ENCODE measurements around the gene KLHL20. TPM values are rescaled to one million over a fixed set of nuclear protein-coding genes. Genes with fewer than 3 reads are reported as not detected.
"Not testable (repeated sequence)": the region's sequence is repeated elsewhere in the genome, so short reads cannot be mapped to it uniquely, and the experiment has no call there.

Gene KLHL20
- total and polyA plus RNA-seq, 5 donors from 2014 or later = 19.0 to 30.6 (median 24.2) TPM

- Mint-ChIP-seq H3K4me3 (no peak overlapping the region), H3K4me1 (peaks cover 0 to 12% (median 4%) of the 10 kb centered on the region in 4 donors), H3K27me3 (no peaks in the 10 kb centered on the region), H3K9me3 (peaks cover 0 to 2% (median 0%) of the 10 kb centered on the region in 7 donors), H3K36me3 (peaks cover 47% of the 10 kb centered on the region), H3K27ac (no peak overlapping the region)
- H3K9me3 ChIP-seq (ENCODE audit: control insufficient read depth in 2 of 2, low read length in 2 of 2) = no peaks in the 10 kb centered on the region
- H3K27ac ChIP-seq (ENCODE audit: insufficient read depth, low read length, poor library complexity, severe bottlenecking) = no peak overlapping the region
- no peaks in the 10 kb centered on the region for H3K27me3 ChIP-seq (ENCODE audit: control insufficient read depth, insufficient read depth, low read length)
- no peak overlapping the region for H3K4me3 ChIP-seq (ENCODE audit: low read depth, low read length)
- no peak for ATAC-seq (ENCODE audit: low read depth in 2 of 2)
- H3K36me3 ChIP-seq (ENCODE audit: control insufficient read depth, insufficient read depth, low read length) = peaks cover 68% of the 10 kb centered on the region
- no peak for DNase-seq
- H3K4me1 ChIP-seq (ENCODE audit: control insufficient read depth, insufficient read depth, low read length, poor library complexity, severe bottlenecking) = no peaks in the 10 kb centered on the region
These were observed 39.0 kb downstream of the KLHL20 start for GRCh38 chr1:173753830-173754229.

GRCh38 chr1:173757666-173758065 lies 42.9 kb downstream of the KLHL20 start:
- Histone ChIP-seq H3K4me1 (ENCODE audit: control insufficient read depth, insufficient read depth, low read length, poor library complexity, severe bottlenecking) (no peaks in the 10 kb centered on the region), H3K9me3 (ENCODE audit: control insufficient read depth in 2 of 2, low read length in 2 of 2) (no peaks in the 10 kb centered on the region), H3K27ac (ENCODE audit: insufficient read depth, low read length, poor library complexity, severe bottlenecking) (no peak overlapping the region), H3K36me3 (ENCODE audit: control insufficient read depth, insufficient read depth, low read length) (peaks cover 65% of the 10 kb centered on the region), H3K4me3 (ENCODE audit: low read depth, low read length) (no peak overlapping the region), H3K27me3 (ENCODE audit: control insufficient read depth, insufficient read depth, low read length) (no peaks in the 10 kb centered on the region)
- no peak for ATAC-seq (ENCODE audit: low read depth in 2 of 2)
- H3K9me3 Mint-ChIP-seq = peaks cover 0 to 17% (median 5%) of the 10 kb centered on the region in 7 donors
- no peak overlapping the region for H3K4me3 Mint-ChIP-seq
- no peaks in the 10 kb centered on the region for H3K27me3 Mint-ChIP-seq
- peaks cover 63% of the 10 kb centered on the region for H3K36me3 Mint-ChIP-seq
- DNase-seq = no peak
- H3K4me1 Mint-ChIP-seq = peaks cover 0 to 12% (median 8%) of the 10 kb centered on the region in 4 donors
- no peak overlapping the region for H3K27ac Mint-ChIP-seq

DNA sequence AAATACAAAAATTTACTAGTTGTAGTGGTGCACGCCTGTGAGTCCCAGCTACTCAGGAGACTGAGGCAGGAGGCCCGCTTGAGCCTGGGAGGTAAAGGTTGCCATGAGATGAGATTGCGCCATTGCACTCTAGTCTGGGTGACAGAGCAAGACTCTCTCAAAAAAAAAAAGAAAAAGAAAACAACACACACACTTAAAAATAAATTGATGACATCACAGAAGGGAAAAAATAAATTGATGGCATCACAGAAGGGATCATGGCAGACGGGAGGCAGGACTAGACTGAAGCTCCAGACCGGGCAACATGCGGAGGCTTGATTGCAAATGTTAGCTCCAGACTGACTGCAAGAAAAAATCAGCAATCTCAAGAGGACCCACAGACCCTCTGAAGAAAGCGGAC lies 43.3 kb downstream of the KLHL20 start:
- H3K27ac Mint-ChIP-seq = peak overlapping the region in 1 of 3 donors; percentile 20

DNA sequence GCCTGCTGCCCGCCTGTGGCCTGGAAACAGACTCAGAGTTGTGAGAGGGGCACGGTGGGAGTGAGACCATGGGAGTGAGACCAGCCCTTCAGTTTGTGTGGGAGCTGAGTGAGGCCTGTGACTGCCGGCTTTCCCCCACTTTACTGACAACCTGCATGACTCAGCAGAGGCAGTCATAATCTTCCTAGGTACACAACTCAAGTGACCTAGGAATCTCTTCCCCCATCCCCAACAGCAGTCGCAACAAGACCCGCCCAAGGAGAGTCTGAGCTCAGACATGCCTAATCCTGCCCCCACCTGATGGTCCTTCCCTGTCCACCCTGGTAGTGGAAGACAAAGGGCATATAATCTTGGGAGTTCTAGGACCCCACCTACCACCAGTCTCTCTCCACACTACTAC lies 44.2 kb downstream of the KLHL20 start:
- Histone ChIP-seq H3K4me3 (ENCODE audit: low read depth, low read length) (no peak overlapping the region), H3K27me3 (ENCODE audit: control insufficient read depth, insufficient read depth, low read length) (no peaks in the 10 kb centered on the region), H3K9me3 (ENCODE audit: control insufficient read depth in 2 of 2, low read length in 2 of 2) (peaks cover 0 to 6% of the 10 kb centered on the region in 2 experiments), H3K36me3 (ENCODE audit: control insufficient read depth, insufficient read depth, low read length) (peaks cover 52% of the 10 kb centered on the region), H3K4me1 (ENCODE audit: control insufficient read depth, insufficient read depth, low read length, poor library complexity, severe bottlenecking) (no peaks in the 10 kb centered on the region), H3K27ac (ENCODE audit: insufficient read depth, low read length, poor library complexity, severe bottlenecking) (no peak overlapping the region)
- Mint-ChIP-seq H3K4me1 (peaks cover 0 to 10% (median 7%) of the 10 kb centered on the region in 4 donors), H3K9me3 (peaks cover 0 to 29% (median 8%) of the 10 kb centered on the region in 7 donors), H3K36me3 (peaks cover 67% of the 10 kb centered on the region), H3K4me3 (no peak overlapping the region), H3K27me3 (no peaks in the 10 kb centered on the region), H3K27ac (no peak overlapping the region)
- no peak for DNase-seq
- ATAC-seq (ENCODE audit: low read depth in 2 of 2) = no peak

More for the DNA sequence above, 43.3 kb downstream of the KLHL20 start:
- DNase-seq (no peak), ATAC-seq (ENCODE audit: low read depth in 2 of 2) (no peak)
- Mint-ChIP-seq H3K9me3 (peaks cover 0 to 22% (median 5%) of the 10 kb centered on the region in 7 donors), H3K36me3 (peaks cover 66% of the 10 kb centered on the region), H3K27me3 (no peaks in the 10 kb centered on the region), H3K4me3 (no peak overlapping the region), H3K4me1 (peaks cover 0 to 12% (median 8%) of the 10 kb centered on the region in 4 donors)
- Histone ChIP-seq H3K4me3 (ENCODE audit: low read depth, low read length) (no peak overlapping the region), H3K9me3 (ENCODE audit: control insufficient read depth in 2 of 2, low read length in 2 of 2) (no peaks in the 10 kb centered on the region), H3K36me3 (ENCODE audit: control insufficient read depth, insufficient read depth, low read length) (peaks cover 61% of the 10 kb centered on the region), H3K4me1 (ENCODE audit: control insufficient read depth, insufficient read depth, low read length, poor library complexity, severe bottlenecking) (no peaks in the 10 kb centered on the region), H3K27me3 (ENCODE audit: control insufficient read depth, insufficient read depth, low read length) (no peaks in the 10 kb centered on the region), H3K27ac (ENCODE audit: insufficient read depth, low read length, poor library complexity, severe bottlenecking) (no peak overlapping the region)

DNA sequence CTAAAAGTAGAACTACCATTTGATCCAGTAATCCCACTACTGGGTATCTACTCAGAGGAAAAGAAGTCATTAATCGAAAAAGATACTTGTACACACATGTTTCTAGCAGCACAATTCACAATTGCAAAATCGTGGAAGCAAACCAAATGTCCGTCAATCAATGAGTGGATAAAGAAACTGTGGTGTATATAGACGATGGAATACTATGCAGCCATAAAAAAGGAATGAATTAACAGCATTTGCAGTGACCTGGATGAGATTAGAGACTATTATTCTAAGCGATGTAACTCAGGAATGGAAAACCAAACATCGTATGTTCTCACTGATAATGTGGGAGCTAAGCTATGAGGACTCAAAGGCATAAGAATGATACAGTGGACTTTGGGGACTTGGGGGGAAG lies 49.5 kb downstream of the KLHL20 start:
- not testable (repeated sequence) for ATAC-seq (ENCODE audit: low read depth in 2 of 2); DNase-seq; H3K27me3 Mint-ChIP-seq; H3K27ac ChIP-seq (ENCODE audit: insufficient read depth, low read length, poor library complexity, severe bottlenecking); H3K27me3 ChIP-seq (ENCODE audit: control insufficient read depth, insufficient read depth, low read length); H3K4me3 Mint-ChIP-seq; H3K4me1 ChIP-seq (ENCODE audit: control insufficient read depth, insufficient read depth, low read length, poor library complexity, severe bottlenecking); H3K9me3 ChIP-seq (ENCODE audit: control insufficient read depth in 2 of 2, low read length in 2 of 2); H3K4me3 ChIP-seq (ENCODE audit: low read depth, low read length)
- Mint-ChIP-seq H3K36me3 (peaks cover 50% of the 10 kb centered on the region), H3K4me1 (peaks cover 12 to 23% (median 19%) of the 10 kb centered on the region in 4 donors), H3K27ac (peak overlapping the region in 1 of 3 donors; percentile 57), H3K9me3 (peaks cover 0 to 35% (median 6%) of the 10 kb centered on the region in 7 donors)
- H3K36me3 ChIP-seq (ENCODE audit: control insufficient read depth, insufficient read depth, low read length) = peaks cover 17% of the 10 kb centered on the region

- Histone ChIP-seq H3K27ac (ENCODE audit: insufficient read depth, low read length, poor library complexity, severe bottlenecking) (no peak overlapping the region), H3K4me1 (ENCODE audit: control insufficient read depth, insufficient read depth, low read length, poor library complexity, severe bottlenecking) (peaks cover 8% of the 10 kb centered on the region), H3K36me3 (ENCODE audit: control insufficient read depth, insufficient read depth, low read length) (peaks cover 19% of the 10 kb centered on the region), H3K9me3 (ENCODE audit: control insufficient read depth in 2 of 2, low read length in 2 of 2) (peaks cover 0 to 6% of the 10 kb centered on the region in 2 experiments), H3K4me3 (ENCODE audit: low read depth, low read length) (no peak overlapping the region), H3K27me3 (ENCODE audit: control insufficient read depth, insufficient read depth, low read length) (no peaks in the 10 kb centered on the region)
- Mint-ChIP-seq H3K4me1 (peaks cover 21 to 27% (median 23%) of the 10 kb centered on the region in 4 donors), H3K27me3 (no peaks in the 10 kb centered on the region), H3K9me3 (peaks cover 0 to 12% (median 0%) of the 10 kb centered on the region in 7 donors), H3K36me3 (peaks cover 31% of the 10 kb centered on the region), H3K4me3 (no peak overlapping the region), H3K27ac (peak overlapping the region in 1 of 3 donors; percentile 53)
- ATAC-seq (ENCODE audit: low read depth in 2 of 2) (no peak), DNase-seq (no peak)
These were observed 53.4 kb downstream of the KLHL20 start for GRCh38 chr1:173768206-173768605.

DNA sequence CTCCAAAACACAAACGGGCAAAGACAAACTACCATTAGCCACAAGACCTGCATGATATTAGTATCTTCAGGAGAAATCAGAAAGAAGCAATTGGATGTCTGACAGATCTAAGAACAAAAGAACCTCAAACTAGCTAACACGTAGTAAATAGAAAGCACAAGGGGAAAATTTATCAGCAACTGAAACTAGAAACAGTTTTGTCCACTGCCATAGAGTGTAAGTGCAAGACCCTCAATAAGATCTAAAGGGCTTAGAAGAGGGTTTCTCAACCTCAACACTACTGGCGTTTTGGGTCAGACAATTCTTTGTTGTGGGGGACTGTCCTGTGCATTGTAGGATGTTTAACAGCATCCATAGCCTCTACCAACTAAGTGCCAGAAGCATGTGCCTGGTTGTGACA lies 54.0 kb downstream of the KLHL20 start:
- DNase-seq = no peak
- peak overlapping the region in 2 of 3 donors; percentile 53 to 82 for H3K27ac Mint-ChIP-seq

GRCh38 chr1:173770330-173770729 lies 55.5 kb downstream of the KLHL20 start:
- H3K4me1 ChIP-seq (ENCODE audit: control insufficient read depth, insufficient read depth, low read length, poor library complexity, severe bottlenecking); H3K4me3 ChIP-seq (ENCODE audit: low read depth, low read length); H3K9me3 ChIP-seq (ENCODE audit: control insufficient read depth in 2 of 2, low read length in 2 of 2); ATAC-seq (ENCODE audit: low read depth in 2 of 2); H3K27me3 ChIP-seq (ENCODE audit: control insufficient read depth, insufficient read depth, low read length); H3K27ac ChIP-seq (ENCODE audit: insufficient read depth, low read length, poor library complexity, severe bottlenecking); H3K27me3 Mint-ChIP-seq; H3K9me3 Mint-ChIP-seq; DNase-seq; H3K4me3 Mint-ChIP-seq: not testable (repeated sequence)
- H3K36me3 Mint-ChIP-seq = peaks cover 21% of the 10 kb centered on the region
- peaks cover 25% of the 10 kb centered on the region for H3K36me3 ChIP-seq (ENCODE audit: control insufficient read depth, insufficient read depth, low read length)
- H3K27ac Mint-ChIP-seq = peak overlapping the region; percentile 3 to 69 (median 59)
- peaks cover 22 to 27% (median 25%) of the 10 kb centered on the region in 4 donors for H3K4me1 Mint-ChIP-seq

More for the DNA sequence above, 54.0 kb downstream of the KLHL20 start:
- Mint-ChIP-seq H3K4me3 (no peak overlapping the region), H3K4me1 (peaks cover 21 to 27% (median 23%) of the 10 kb centered on the region in 4 donors), H3K36me3 (peaks cover 24% of the 10 kb centered on the region), H3K9me3 (peaks cover 0 to 7% (median 0%) of the 10 kb centered on the region in 7 donors), H3K27me3 (no peaks in the 10 kb centered on the region)
- no peak for ATAC-seq (ENCODE audit: low read depth in 2 of 2)
- H3K27me3 ChIP-seq (ENCODE audit: control insufficient read depth, insufficient read depth, low read length) = no peaks in the 10 kb centered on the region
- peaks cover 8% of the 10 kb centered on the region for H3K4me1 ChIP-seq (ENCODE audit: control insufficient read depth, insufficient read depth, low read length, poor library complexity, severe bottlenecking)
- H3K4me3 ChIP-seq (ENCODE audit: low read depth, low read length) = no peak overlapping the region
- peaks cover 0 to 2% of the 10 kb centered on the region in 2 experiments for H3K9me3 ChIP-seq (ENCODE audit: control insufficient read depth in 2 of 2, low read length in 2 of 2)
- peaks cover 19% of the 10 kb centered on the region for H3K36me3 ChIP-seq (ENCODE audit: control insufficient read depth, insufficient read depth, low read length)
- no peak overlapping the region for H3K27ac ChIP-seq (ENCODE audit: insufficient read depth, low read length, poor library complexity, severe bottlenecking)
